Activated CD4-positive, alpha-beta T cell treated with anti-CD3 and anti-CD28 coated beads, Interleukin-2, amount 10 ng/mL, durations not matched to agents 24 days and 14 days (primary cell): ENCODE data around the gene RUVBL2. TPM values are rescaled to one million over a fixed set of nuclear protein-coding genes. Genes with fewer than 3 reads are reported as not detected.

Experiments
- DNase-seq: peaks from one replicate; pipeline ENCODE4 v3.0.0; 2022
- H3K27ac Mint-ChIP-seq: one replicate; pipeline ENCODE4 v1.8.0; 2022; ENCODE audit warnings: mild to moderate bottlenecking, mixed read lengths
- H3K27me3 Mint-ChIP-seq: one replicate; pipeline ENCODE4 v1.8.0; 2022; ENCODE audit warnings: mixed read lengths
- H3K36me3 Mint-ChIP-seq: one replicate; pipeline ENCODE4 v1.8.0; 2022; ENCODE audit warnings: low read depth, mild to moderate bottlenecking, mixed read lengths
- H3K4me1 Mint-ChIP-seq: one replicate; pipeline ENCODE4 v1.8.0; 2021; ENCODE audit warnings: mixed read lengths
- H3K4me3 Mint-ChIP-seq: one replicate; pipeline ENCODE4 v1.8.0; 2022; ENCODE audit warnings: mild to moderate bottlenecking, moderate library complexity, mixed read lengths
- H3K9me3 Mint-ChIP-seq: one replicate; pipeline ENCODE4 v1.8.0; 2021; ENCODE audit warnings: mixed read lengths
- intact Hi-C: fragments of 100-400 bp; cut with micrococcal nuclease; formaldehyde crosslinking; loops from one replicate; pipeline ENCODE4 v1.15.1; 2023
- total RNA-seq: library from RNA; stranded (reverse); gene quantifications from 2 replicates; pipeline ENCODE4 v1.2.3, GENCODE V29; 2022

Gene RUVBL2
- total RNA-seq, 1 donor from 2014 or later = 195 TPM

DNA sequence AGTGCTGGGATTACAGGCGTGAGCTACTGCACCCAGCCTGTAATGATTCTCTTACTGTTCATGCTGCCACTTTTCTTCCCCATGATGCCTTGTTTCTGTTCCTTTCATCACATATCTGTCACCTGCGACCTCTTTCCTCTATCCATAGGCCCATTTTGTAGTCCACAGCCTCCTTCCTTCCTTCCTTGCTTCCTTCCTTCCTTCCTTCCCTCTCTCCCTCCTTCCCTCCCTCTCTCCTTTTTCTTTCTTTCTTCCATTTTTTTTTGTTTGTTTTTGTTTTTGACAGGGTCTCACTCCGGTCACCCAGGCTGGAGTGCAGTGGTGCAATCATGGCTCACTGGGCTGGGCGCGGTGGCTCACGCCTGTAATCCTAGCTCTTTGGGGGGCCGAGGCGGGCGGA is 4.8 kb upstream of the RUVBL2 start:
- Mint-ChIP-seq H3K9me3 (no peaks in the 10 kb centered on the region), H3K27ac (peak overlapping the region; percentile 64), H3K36me3 (peaks cover 35% of the 10 kb centered on the region), H3K4me1 (peaks cover 23% of the 10 kb centered on the region), H3K27me3 (no peaks in the 10 kb centered on the region), H3K4me3 (no peak overlapping the region)
- intact Hi-C loops = no loop called here
- no peak for DNase-seq

DNA sequence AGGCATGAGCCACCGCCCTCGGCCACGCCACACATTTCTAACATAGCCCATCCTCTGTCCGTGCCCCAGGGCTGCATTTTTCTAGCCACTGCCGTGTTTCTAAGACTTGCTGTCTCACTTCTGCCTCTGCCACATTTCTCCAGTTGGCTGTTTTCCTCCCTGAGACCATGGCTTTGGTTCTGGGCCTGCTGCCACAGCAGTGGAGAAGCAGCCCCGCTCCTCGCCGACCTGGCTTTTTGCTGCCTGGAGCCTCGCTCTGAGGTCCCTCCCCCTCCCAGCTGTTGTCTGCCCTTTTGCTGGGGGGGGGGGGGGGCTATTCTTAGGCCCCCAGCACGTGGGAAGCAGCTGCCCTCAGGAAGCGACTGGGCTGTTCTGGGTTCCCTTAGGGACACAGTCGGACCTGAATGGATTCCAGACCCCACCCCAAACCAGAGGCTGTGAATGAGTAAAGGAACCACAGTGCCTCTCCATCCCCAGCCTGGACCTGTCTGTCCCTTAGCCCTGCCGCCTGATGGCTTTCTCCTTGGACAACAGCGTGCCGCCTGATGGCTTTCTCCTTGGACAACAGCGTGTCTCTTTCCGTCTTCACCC is 3.9 kb upstream of the RUVBL2 start:
- Mint-ChIP-seq H3K4me1 (peaks cover 29% of the 10 kb centered on the region), H3K27ac (peak overlapping the region; percentile 48), H3K9me3 (no peaks in the 10 kb centered on the region), H3K27me3 (no peaks in the 10 kb centered on the region), H3K36me3 (peaks cover 37% of the 10 kb centered on the region), H3K4me3 (no peak overlapping the region)
- intact Hi-C loops = loop anchor here (5.0 kb wide), 1 partner anchor 352 kb away; the partner anchor contains the start of gene DBP
- DNase-seq = no peak

DNA sequence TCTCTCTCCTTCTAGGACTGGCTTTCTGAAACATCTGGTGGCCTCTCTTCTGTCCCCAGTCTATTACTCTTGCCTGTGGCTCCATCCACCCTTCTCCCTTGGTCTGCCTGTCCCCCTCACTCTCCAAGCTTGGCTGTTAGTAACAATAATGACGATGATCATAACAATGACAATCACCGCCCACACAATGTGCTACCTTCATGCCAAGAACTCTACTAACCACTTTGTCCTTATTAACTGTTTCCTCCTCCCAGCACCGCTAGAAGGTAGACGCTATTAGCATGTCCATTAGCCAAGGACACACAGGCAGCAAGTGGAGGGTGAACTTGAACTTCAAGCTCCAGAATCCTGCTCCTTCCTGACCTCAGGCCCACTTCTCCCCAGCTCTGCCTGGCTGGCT is 3.3 kb upstream of the RUVBL2 start:
- Mint-ChIP-seq H3K27me3 (no peaks in the 10 kb centered on the region), H3K9me3 (no peaks in the 10 kb centered on the region), H3K4me3 (no peak overlapping the region), H3K27ac (peak overlapping the region; percentile 48), H3K36me3 (peaks cover 37% of the 10 kb centered on the region), H3K4me1 (peaks cover 35% of the 10 kb centered on the region)
- no peak for DNase-seq
- intact Hi-C loops = loop anchor here (5.0 kb wide), 1 partner anchor 353 kb away; the partner anchor contains the start of gene DBP

GRCh38 chr19:48991011-48991609 is 2.6 kb upstream of the RUVBL2 start:
- Mint-ChIP-seq H3K27me3 (no peaks in the 10 kb centered on the region), H3K4me3 (peak overlapping the region; percentile 28), H3K27ac (no peak overlapping the region), H3K9me3 (no peaks in the 10 kb centered on the region), H3K4me1 (peaks cover 35% of the 10 kb centered on the region), H3K36me3 (peaks cover 33% of the 10 kb centered on the region)
- intact Hi-C loops = loop anchor here (5.0 kb wide), 1 partner anchor 354 kb away; the partner anchor contains the start of gene DBP
- no peak for DNase-seq

DNA sequence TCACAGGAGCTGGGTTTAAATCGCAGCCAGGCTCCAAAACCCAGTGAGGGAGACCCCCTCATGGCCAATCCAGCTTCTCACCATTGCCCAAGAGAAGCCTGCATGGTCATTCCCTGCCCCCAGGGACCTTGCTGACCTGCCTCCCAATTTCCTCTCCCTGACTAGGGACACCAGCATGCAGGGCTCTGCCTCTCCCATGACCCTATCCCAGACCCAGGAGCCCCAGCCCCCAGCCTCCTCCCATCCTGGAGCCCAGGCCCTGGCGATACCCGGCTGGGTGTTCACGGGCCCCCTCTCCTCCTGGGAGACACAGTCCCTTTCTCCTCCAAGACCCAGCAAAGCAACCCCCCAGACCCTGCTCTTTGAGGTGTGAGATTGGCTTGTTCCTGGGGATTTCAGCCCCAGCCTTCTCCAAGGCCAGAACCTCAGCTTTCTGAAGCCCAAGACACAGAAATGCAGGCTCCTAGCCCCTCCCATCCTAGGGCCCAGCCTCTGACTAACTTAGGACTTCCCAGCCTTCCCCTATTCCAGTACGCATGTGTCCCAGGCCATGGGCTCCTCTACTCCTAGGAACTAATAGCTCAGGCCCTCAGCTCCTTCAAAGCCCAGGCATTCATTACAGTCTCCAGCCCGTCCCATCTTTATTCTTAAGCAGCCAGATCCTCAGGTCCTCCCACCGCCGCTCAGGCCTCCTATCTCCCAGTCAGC is 1.7 kb upstream of the RUVBL2 start:
- peaks cover 38% of the 10 kb centered on the region for H3K4me1 Mint-ChIP-seq
- peaks cover 35% of the 10 kb centered on the region for H3K36me3 Mint-ChIP-seq
- DNase-seq = peak; percentile 66
- no peaks in the 10 kb centered on the region for H3K27me3 Mint-ChIP-seq
- intact Hi-C loops = loop anchor here (2.0 to 5.0 kb wide), 4 partner anchors 13 to 355 kb away; partner anchors contain the start of genes BAX, C19orf73, DBP and PPFIA3
- H3K9me3 Mint-ChIP-seq = no peaks in the 10 kb centered on the region
- H3K27ac Mint-ChIP-seq = peak overlapping the region; percentile 91
- H3K4me3 Mint-ChIP-seq = peak overlapping the region; percentile 92

DNA sequence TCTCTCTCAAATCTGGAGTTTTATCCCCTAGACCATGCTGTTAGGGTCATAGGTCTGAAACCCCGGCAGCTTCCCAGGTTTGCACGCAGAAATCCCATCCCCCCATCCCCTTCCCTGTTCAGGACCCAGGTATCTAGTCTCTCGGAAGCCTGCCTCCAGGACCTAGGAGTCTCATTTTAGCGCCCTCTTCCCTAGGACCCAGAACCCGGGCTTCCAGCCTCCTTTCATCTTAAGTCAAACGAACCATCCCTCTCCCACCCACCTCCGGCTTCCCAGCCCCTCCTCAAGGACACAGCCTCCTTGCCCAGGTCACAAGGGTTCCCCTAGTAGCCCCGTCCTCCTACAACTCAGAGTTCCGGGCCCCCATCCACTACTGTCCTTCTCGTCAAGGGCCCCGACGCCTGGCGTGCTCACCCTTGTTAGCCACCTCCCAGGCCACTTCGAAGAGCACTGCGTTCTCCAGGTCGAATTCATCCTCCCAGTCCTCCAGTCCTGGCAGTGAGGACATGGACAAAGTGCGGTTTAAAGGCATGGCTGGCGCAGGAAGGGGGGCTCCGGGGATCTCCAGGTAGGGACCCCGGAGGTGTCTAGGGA is 1.0 kb upstream of the RUVBL2 start:
- no peak for DNase-seq
- intact Hi-C loops = loop anchor here (1.0 to 5.0 kb wide), 7 partner anchors 14 to 355 kb away; partner anchors contain the start of genes BAX, C19orf73, DBP and FTL
- H3K4me1 Mint-ChIP-seq = peaks cover 37% of the 10 kb centered on the region
- no peaks in the 10 kb centered on the region for H3K27me3 Mint-ChIP-seq
- H3K9me3 Mint-ChIP-seq = no peaks in the 10 kb centered on the region
- peak overlapping the region; percentile 91 for H3K27ac Mint-ChIP-seq
- peak overlapping the region; percentile 92 for H3K4me3 Mint-ChIP-seq
- peaks cover 32% of the 10 kb centered on the region for H3K36me3 Mint-ChIP-seq

DNA sequence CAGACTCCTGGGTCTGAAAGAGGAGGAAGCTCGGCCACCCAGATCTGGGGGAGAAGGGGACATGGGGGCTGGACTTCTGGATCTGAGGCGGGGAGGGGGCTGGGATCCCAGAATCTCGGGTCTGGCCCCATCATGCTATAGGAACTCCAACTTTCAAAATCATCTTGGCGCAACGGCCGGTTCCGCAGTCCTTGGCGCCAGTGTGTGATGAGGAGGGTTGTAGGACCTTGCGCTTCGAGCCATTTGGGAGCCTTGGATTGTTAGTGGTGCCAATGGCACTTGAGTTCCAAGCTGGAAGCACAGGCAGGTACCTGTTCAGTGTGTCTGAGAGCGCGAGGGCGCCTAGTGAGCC is 324 bp downstream of the RUVBL2 start:
- intact Hi-C loops = loop anchor here (5.0 kb wide), 1 partner anchor 357 kb away; the partner anchor contains the start of gene DBP
- no peak for DNase-seq
- Mint-ChIP-seq H3K4me1 (peaks cover 40% of the 10 kb centered on the region), H3K27ac (peak overlapping the region; percentile 97), H3K4me3 (peak overlapping the region; percentile 92), H3K36me3 (peaks cover 24% of the 10 kb centered on the region), H3K9me3 (no peaks in the 10 kb centered on the region), H3K27me3 (no peaks in the 10 kb centered on the region)

DNA sequence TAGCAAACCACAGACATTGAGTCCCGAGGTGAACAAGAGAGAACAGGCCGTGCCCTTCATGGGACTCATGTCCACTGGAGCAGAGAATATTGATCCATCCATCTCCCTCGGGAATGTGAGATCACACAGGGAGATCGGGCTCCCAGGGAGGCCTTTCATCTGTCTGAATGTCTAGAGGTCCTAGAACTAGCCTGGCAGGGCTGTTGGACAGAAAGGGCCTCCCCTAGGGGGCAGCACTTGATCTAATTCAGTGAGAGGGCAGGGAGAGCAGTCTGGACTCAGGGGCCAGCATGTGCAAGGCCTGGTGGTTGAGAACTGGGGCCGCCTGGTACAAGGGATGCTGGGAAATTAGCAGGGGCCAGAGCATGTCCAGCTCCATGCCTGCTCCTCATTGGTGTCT is 4.3 kb downstream of the RUVBL2 start:
- H3K9me3 Mint-ChIP-seq = no peaks in the 10 kb centered on the region
- DNase-seq = peak; percentile 88
- no peak overlapping the region for H3K4me3 Mint-ChIP-seq
- no peaks in the 10 kb centered on the region for H3K27me3 Mint-ChIP-seq
- intact Hi-C loops = no loop called here
- H3K4me1 Mint-ChIP-seq = peaks cover 31% of the 10 kb centered on the region
- peaks cover 28% of the 10 kb centered on the region for H3K36me3 Mint-ChIP-seq
- no peak overlapping the region for H3K27ac Mint-ChIP-seq

DNA sequence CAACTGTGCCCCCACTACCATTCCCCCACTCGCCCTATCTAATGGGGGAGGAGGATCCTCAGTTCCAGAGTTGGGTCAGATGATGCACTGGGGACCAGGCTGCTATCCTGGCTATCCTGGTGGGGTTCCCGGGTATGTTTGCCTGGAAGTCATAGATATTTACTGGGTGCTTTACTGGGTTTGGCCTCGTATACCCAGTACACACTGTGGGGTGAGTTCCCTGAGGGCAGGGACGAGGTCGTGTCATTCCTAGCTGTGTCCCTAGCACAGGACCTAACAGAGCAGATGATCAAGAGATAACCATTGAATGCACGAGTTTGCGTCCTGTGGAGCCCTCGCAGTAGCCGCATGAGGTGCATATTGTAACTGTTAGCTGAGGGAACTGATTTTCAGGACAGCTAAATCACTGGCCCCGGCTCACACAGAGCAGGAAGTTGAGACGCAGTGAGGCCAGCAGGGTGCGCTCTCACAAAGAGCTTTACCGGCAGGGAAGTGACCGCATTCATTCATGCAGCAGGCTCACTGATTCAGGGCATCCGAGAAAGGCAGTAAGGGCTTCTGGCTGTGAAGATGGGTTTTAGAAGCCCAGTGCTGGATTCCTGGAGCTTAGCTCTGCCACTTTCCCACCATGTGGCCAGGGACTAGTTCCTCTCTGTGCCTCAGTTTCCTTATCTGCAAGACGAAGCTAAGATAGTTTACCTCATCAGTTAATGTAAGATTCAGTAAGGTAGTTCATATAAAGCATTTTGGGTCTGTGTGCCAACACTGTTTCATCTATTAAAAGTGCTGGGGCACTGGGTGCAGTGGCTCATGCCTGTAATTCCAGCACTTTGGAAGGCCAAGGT is 6.0 kb downstream of the RUVBL2 start:
- intact Hi-C loops = no loop called here
- Mint-ChIP-seq H3K36me3 (peaks cover 33% of the 10 kb centered on the region), H3K27ac (no peak overlapping the region), H3K4me3 (no peak overlapping the region), H3K27me3 (no peaks in the 10 kb centered on the region), H3K9me3 (no peaks in the 10 kb centered on the region), H3K4me1 (peaks cover 24% of the 10 kb centered on the region)
- DNase-seq = peak; percentile 90

GRCh38 chr19:49004133-49004532 is 10.4 kb downstream of the RUVBL2 start:
- Mint-ChIP-seq H3K27ac (no peak overlapping the region), H3K9me3 (no peaks in the 10 kb centered on the region), H3K27me3 (no peaks in the 10 kb centered on the region), H3K4me1 (peaks cover 6% of the 10 kb centered on the region), H3K36me3 (peaks cover 37% of the 10 kb centered on the region), H3K4me3 (no peak overlapping the region)
- no peak for DNase-seq
- intact Hi-C loops = no loop called here

DNA sequence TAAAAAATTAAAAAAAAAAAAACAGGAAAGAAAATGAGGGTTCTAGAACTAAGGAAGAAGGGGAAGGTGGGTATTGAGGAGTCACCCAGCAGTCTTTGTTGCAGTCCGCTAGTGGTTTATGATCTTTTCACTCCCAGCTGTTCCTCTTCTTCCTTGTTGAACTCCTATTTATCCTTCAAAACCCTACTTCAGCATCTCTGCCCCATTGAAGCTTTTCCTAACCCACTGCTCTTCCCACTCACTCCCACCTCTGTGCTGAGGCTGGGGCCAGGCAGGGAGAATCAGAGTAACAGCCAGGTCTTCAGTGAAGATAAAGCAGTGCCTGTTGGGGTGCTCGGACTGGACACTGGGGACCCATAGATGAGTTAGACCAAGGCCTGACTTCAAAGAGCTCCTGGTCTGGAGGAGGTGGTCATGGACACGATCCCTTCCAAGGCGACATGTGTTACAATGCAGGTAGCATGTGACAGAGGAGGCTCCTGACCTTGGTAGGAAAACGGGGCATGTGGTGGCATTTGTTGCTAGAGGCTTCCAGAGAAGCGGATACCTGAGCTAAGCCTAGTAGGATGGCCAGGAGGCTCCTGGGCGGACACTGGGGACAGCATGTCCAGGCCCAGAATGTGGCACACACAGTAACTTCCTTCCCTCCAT is 11.4 kb downstream of the RUVBL2 start:
- no peak overlapping the region for H3K4me3 Mint-ChIP-seq
- H3K9me3 Mint-ChIP-seq = no peaks in the 10 kb centered on the region
- H3K4me1 Mint-ChIP-seq = no peaks in the 10 kb centered on the region
- H3K36me3 Mint-ChIP-seq = peaks cover 36% of the 10 kb centered on the region
- intact Hi-C loops = no loop called here
- no peak overlapping the region for H3K27ac Mint-ChIP-seq
- no peaks in the 10 kb centered on the region for H3K27me3 Mint-ChIP-seq
- DNase-seq = no peak

DNA sequence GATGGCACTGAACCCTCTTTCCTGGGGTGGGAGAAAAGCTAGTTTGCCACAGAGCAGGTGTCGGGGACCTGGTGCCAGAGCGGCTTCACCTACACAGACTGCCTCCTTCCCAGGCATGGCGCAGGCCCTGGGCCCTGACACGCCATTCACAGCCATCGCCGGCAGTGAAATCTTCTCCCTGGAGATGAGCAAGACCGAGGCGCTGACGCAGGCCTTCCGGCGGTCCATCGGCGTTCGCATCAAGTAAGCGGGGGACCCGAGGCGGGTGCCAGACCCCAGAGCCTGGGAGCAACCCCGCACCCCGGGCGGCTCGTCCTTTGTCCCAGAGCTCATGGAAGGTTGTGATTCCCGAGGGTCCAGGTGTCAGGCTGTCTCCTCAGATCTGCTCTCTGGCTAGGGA is 13.2 kb downstream of the RUVBL2 start:
- Mint-ChIP-seq H3K36me3 (peaks cover 45% of the 10 kb centered on the region), H3K27ac (no peak overlapping the region), H3K9me3 (no peaks in the 10 kb centered on the region), H3K27me3 (no peaks in the 10 kb centered on the region), H3K4me3 (no peak overlapping the region), H3K4me1 (no peaks in the 10 kb centered on the region)
- intact Hi-C loops = no loop called here
- no peak for DNase-seq

GRCh38 chr19:49009828-49010227 is 16.1 kb downstream of the RUVBL2 start:
- DNase-seq = no peak
- no peak overlapping the region for H3K4me3 Mint-ChIP-seq
- H3K27ac Mint-ChIP-seq = no peak overlapping the region
- H3K27me3 Mint-ChIP-seq = no peaks in the 10 kb centered on the region
- H3K4me1 Mint-ChIP-seq = no peaks in the 10 kb centered on the region
- peaks cover 40% of the 10 kb centered on the region for H3K36me3 Mint-ChIP-seq
- intact Hi-C loops = no loop called here
- H3K9me3 Mint-ChIP-seq = no peaks in the 10 kb centered on the region
